Measurements from ENCODE around the gene CYTH4. TPM values are rescaled to one million over a fixed set of nuclear protein-coding genes. Genes with fewer than 3 reads are reported as not detected.
A peak's percentile ranks its signal among the peaks of the same experiment; 100 is the strongest.

Gene CYTH4
- total and polyA plus RNA-seq, 7 experiments from 2014 or later: 49.5 to 227 (median 135) TPM

DNA sequence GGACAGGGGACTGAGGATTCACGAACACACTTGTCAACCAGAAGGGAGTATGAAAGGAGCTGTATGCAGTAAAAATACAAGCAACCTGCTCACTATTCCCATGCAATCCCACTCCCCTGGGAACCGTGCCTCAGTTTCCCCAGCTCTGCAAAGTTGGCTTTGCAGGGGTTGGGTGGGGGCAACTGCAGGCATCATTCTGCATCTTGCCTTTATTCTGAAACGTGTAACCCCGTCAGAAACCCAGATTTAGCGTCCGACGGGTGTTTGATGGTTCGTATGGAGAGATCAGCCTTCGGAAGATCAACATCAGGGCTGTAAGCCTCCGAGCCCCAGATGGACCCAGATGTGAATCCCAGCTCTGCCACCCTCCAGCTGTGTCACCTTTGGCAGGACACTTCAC lies 3.6 kb downstream of the CYTH4 start:
- intact Hi-C loops (cut with micrococcal nuclease): loop anchor here in 1 of 2 donors (2.0 to 10.0 kb wide), 2 partner anchors 43 to 389 kb away; partner anchors contain the start of gene LGALS1
- H3K4me3 Mint-ChIP-seq: peak overlapping the region; percentile 63 to 98 (median 96)
- Histone ChIP-seq H3K9me3 (ENCODE audit: control insufficient read depth in 2 of 3, low read length in 3 of 3) (no peaks in the 10 kb centered on the region), H3K27ac (ENCODE audit: low read depth, low read length) (peak overlapping the region; percentile 61), H3K27me3 (ENCODE audit: control insufficient read depth in 2 of 2, insufficient read depth in 2 of 2, low read length in 2 of 2) (no peaks in the 10 kb centered on the region), H3K4me1 (ENCODE audit: control insufficient read depth in 2 of 2, insufficient read depth in 2 of 2, low read length in 2 of 2) (peaks cover 27 to 35% of the 10 kb centered on the region in 2 donors), H3K4me3 (ENCODE audit: low read length) (no peak overlapping the region), H3K36me3 (ENCODE audit: control insufficient read depth in 2 of 3, insufficient read depth in 3 of 3, low read length in 3 of 3) (peaks cover 8 to 62% (median 10%) of the 10 kb centered on the region in 3 experiments)
- peaks cover 11 to 60% (median 41%) of the 10 kb centered on the region in 5 donors for H3K36me3 Mint-ChIP-seq
- H3K4me1 Mint-ChIP-seq: peaks cover 62 to 84% (median 76%) of the 10 kb centered on the region in 7 donors
- peak overlapping the region in 7 of 9 donors; percentile 54 to 99 (median 95) for H3K27ac Mint-ChIP-seq
- no peaks in the 10 kb centered on the region for H3K27me3 Mint-ChIP-seq
- ATAC-seq (no peak), DNase-seq (no peak)
- ChIA-PET CTCF (interaction anchor here (2.0 to 2.2 kb wide), 2 partner anchors 19 to 30 kb away, joined by 5 to 7 read pairs; no protein-coding TSS in a partner anchor), POLR2A (interaction anchor here (0.6 to 8.6 kb wide), 7 partner anchors 10 to 77 kb away, joined by 3 to 57 read pairs (median 3); no protein-coding TSS in a partner anchor)
- H3K9me3 Mint-ChIP-seq: no peaks in the 10 kb centered on the region

DNA sequence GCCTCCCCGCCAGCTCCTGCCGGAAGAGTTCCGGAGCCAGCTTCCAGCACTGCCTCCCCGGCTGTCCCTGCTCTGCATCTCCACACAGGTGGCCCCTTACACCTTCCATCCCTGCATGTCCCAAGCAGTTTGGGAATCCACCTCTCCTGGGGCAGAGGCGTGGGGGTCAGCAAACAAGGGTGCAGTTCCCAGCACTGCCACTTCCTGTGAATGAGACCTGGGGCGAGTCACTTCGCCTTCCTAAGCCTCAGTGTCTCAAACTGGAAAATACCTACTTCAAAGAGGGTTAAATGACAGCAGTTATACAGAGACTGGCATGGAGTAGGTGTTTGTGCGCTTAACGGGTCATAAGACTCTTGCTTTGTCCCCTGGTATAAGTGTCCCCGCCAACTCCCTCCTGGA lies 5.2 kb downstream of the CYTH4 start:
- peaks cover 16 to 76% (median 20%) of the 10 kb centered on the region in 3 experiments for H3K36me3 ChIP-seq (ENCODE audit: control insufficient read depth in 2 of 3, insufficient read depth in 3 of 3, low read length in 3 of 3)
- peaks cover 18 to 74% (median 54%) of the 10 kb centered on the region in 5 donors for H3K36me3 Mint-ChIP-seq
- ATAC-seq (no peak), DNase-seq (no peak)
- H3K4me1 ChIP-seq (ENCODE audit: control insufficient read depth in 2 of 2, insufficient read depth in 2 of 2, low read length in 2 of 2): peaks cover 19 to 28% of the 10 kb centered on the region in 2 donors
- no peaks in the 10 kb centered on the region for H3K27me3 Mint-ChIP-seq
- intact Hi-C loops (cut with micrococcal nuclease): loop anchor here in 1 of 2 donors (10.0 kb wide), 1 partner anchor 387 kb away; the partner anchor contains the start of gene LGALS1
- peak overlapping the region in 8 of 10 donors; percentile 21 to 98 (median 44) for H3K4me3 Mint-ChIP-seq
- H3K27ac ChIP-seq (ENCODE audit: low read depth, low read length): peak overlapping the region; percentile 61
- H3K4me3 ChIP-seq (ENCODE audit: low read length): no peak overlapping the region
- H3K9me3 Mint-ChIP-seq: peaks cover 0 to 4% (median 0%) of the 10 kb centered on the region in 11 donors
- POLR2A ChIA-PET: interaction anchor here (0.7 to 8.6 kb wide), 4 partner anchors 9 to 23 kb away, joined by 5 to 57 read pairs (median 20); no protein-coding TSS in a partner anchor
- peak overlapping the region in 8 of 9 donors; percentile 60 to 99 (median 86) for H3K27ac Mint-ChIP-seq
- no peaks in the 10 kb centered on the region for H3K27me3 ChIP-seq (ENCODE audit: control insufficient read depth in 2 of 2, insufficient read depth in 2 of 2, low read length in 2 of 2)
- H3K4me1 Mint-ChIP-seq: peaks cover 64 to 84% (median 77%) of the 10 kb centered on the region in 7 donors
- CTCF ChIA-PET: interaction anchor here (0.6 to 0.7 kb wide), 2 partner anchors 144 to 240 kb away, joined by 3 to 7 read pairs; no protein-coding TSS in a partner anchor
- H3K9me3 ChIP-seq (ENCODE audit: control insufficient read depth in 2 of 3, low read length in 3 of 3): no peaks in the 10 kb centered on the region

DNA sequence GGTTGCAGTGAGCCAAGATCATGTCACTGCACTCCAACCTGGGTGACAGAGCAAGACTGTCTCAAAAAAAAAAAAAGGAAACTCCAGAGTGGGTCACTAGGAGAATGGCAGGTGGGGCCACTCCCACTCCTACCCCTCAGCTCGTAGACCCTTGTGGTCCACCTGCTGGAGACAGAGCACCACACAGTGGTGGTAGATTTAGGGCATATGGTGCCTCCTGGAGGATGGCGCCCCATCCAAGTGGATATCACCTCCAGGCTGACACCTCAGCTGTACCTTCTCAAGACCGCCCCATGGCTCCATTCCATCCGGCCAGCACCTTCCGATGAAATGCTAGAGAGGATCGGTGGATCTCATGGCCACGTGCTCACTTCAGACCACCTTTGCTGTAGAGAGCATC lies 6.2 kb downstream of the CYTH4 start:
- Mint-ChIP-seq H3K27ac (peak overlapping the region in 6 of 9 donors; percentile 46 to 83 (median 74)), H3K36me3 (peaks cover 23 to 78% (median 51%) of the 10 kb centered on the region in 5 donors), H3K4me1 (peaks cover 66 to 88% (median 83%) of the 10 kb centered on the region in 7 donors), H3K4me3 (peak overlapping the region in 2 of 10 donors; percentile 21 to 30), H3K9me3 (peaks cover 0 to 4% (median 0%) of the 10 kb centered on the region in 11 donors), H3K27me3 (no peaks in the 10 kb centered on the region)
- intact Hi-C loops (cut with micrococcal nuclease): loop anchor here in 1 of 2 donors (10.0 kb wide), 1 partner anchor 386 kb away; the partner anchor contains the start of gene LGALS1
- Histone ChIP-seq H3K27ac (ENCODE audit: low read depth, low read length) (peak overlapping the region; percentile 31), H3K4me3 (ENCODE audit: low read length) (no peak overlapping the region), H3K4me1 (ENCODE audit: control insufficient read depth in 2 of 2, insufficient read depth in 2 of 2, low read length in 2 of 2) (peaks cover 21 to 28% of the 10 kb centered on the region in 2 donors), H3K9me3 (ENCODE audit: control insufficient read depth in 2 of 3, low read length in 3 of 3) (no peaks in the 10 kb centered on the region), H3K27me3 (ENCODE audit: control insufficient read depth in 2 of 2, insufficient read depth in 2 of 2, low read length in 2 of 2) (no peaks in the 10 kb centered on the region), H3K36me3 (ENCODE audit: control insufficient read depth in 2 of 3, insufficient read depth in 3 of 3, low read length in 3 of 3) (peaks cover 24 to 79% (median 29%) of the 10 kb centered on the region in 3 experiments)
- ChIA-PET CTCF (interaction anchor here (0.7 kb wide), 1 partner anchor 143 kb away, joined by 3 read pairs; no protein-coding TSS in a partner anchor), POLR2A (interaction anchor here (0.7 kb wide), 1 partner anchor 11 kb away, joined by 3 read pairs; no protein-coding TSS in a partner anchor)
- DNase-seq: no peak
- no peak for ATAC-seq

DNA sequence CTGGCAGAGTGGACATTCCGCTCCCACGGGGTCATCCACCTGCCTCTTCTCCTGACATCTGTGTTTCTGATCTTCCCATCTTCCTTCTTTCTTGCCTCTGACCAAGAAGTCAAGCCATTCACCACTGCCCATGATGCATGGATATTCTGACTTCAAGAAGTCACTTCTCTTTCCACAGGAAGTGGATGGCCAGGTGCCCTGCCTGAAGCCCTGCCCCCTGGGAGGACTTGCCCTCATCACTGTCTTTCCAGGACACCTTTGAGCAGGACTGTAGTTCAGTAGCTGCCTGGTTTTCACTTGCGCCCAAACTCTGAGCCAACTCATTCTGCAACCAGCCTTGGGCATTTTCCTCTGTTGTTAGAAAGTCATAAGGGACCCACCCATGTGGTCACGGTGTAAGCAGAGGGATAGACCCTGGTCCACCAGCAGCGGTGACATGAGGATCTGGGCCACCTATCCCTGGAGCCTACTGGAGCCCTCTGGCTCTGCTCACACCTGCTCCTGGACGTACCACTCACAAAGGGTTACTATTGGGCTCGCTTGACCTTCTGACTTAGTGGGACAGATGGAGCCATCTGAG lies 6.9 kb downstream of the CYTH4 start:
- ChIA-PET CTCF (no interaction called here), POLR2A (interaction anchor here (0.7 to 1.6 kb wide), 3 partner anchors 8 to 20 kb away, joined by 3 to 7 read pairs (median 4); no protein-coding TSS in a partner anchor)
- Histone ChIP-seq H3K27me3 (ENCODE audit: control insufficient read depth in 2 of 2, insufficient read depth in 2 of 2, low read length in 2 of 2) (no peaks in the 10 kb centered on the region), H3K4me1 (ENCODE audit: control insufficient read depth in 2 of 2, insufficient read depth in 2 of 2, low read length in 2 of 2) (peaks cover 21 to 28% of the 10 kb centered on the region in 2 donors), H3K9me3 (ENCODE audit: control insufficient read depth in 2 of 3, low read length in 3 of 3) (no peaks in the 10 kb centered on the region), H3K27ac (ENCODE audit: low read depth, low read length) (peak overlapping the region; percentile 31), H3K36me3 (ENCODE audit: control insufficient read depth in 2 of 3, insufficient read depth in 3 of 3, low read length in 3 of 3) (peaks cover 26 to 77% (median 29%) of the 10 kb centered on the region in 3 experiments), H3K4me3 (ENCODE audit: low read length) (no peak overlapping the region)
- Mint-ChIP-seq H3K27ac (peak overlapping the region in 8 of 9 donors; percentile 9 to 86 (median 72)), H3K4me3 (peak overlapping the region in 4 of 10 donors; percentile 9 to 60 (median 44)), H3K4me1 (peaks cover 69 to 90% (median 87%) of the 10 kb centered on the region in 7 donors), H3K27me3 (no peaks in the 10 kb centered on the region), H3K9me3 (peaks cover 0 to 4% (median 0%) of the 10 kb centered on the region in 11 donors), H3K36me3 (peaks cover 23 to 75% (median 51%) of the 10 kb centered on the region in 5 donors)
- intact Hi-C loops (cut with micrococcal nuclease): loop anchor here in 1 of 2 donors (10.0 kb wide), 1 partner anchor 386 kb away; the partner anchor contains the start of gene LGALS1
- no peak for ATAC-seq
- no peak for DNase-seq

DNA sequence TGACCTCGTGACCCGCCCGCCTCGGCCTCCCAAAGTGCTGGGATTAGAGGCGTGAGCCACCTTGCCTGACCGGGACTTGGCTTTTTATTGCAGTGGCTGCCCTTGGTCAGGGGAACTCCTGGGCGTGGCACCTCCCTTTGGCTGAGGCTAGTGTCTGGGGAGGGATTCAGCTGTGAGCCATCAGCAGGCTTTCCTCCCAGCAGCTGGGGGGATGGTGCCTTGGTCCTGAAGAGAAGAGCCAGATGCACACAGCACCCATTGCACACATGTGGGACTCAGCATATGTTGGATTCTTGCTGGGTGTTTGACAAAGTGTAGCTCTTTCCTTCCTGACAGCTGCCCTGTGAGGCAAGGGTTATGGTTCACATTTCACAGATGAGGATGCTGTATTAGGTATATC lies 8.4 kb downstream of the CYTH4 start:
- ChIA-PET POLR2A (interaction anchor here (0.9 to 1.6 kb wide), 4 partner anchors 7 to 24 kb away, joined by 3 to 5 read pairs (median 4); no protein-coding TSS in a partner anchor), CTCF (no interaction called here)
- Histone ChIP-seq H3K27ac (ENCODE audit: low read depth, low read length) (no peak overlapping the region), H3K4me1 (ENCODE audit: control insufficient read depth in 2 of 2, insufficient read depth in 2 of 2, low read length in 2 of 2) (peaks cover 16 to 36% of the 10 kb centered on the region in 2 donors), H3K4me3 (ENCODE audit: low read length) (no peak overlapping the region), H3K36me3 (ENCODE audit: control insufficient read depth in 2 of 3, insufficient read depth in 3 of 3, low read length in 3 of 3) (peaks cover 25 to 91% (median 29%) of the 10 kb centered on the region in 3 experiments), H3K27me3 (ENCODE audit: control insufficient read depth in 2 of 2, insufficient read depth in 2 of 2, low read length in 2 of 2) (no peaks in the 10 kb centered on the region), H3K9me3 (ENCODE audit: control insufficient read depth in 2 of 3, low read length in 3 of 3) (no peaks in the 10 kb centered on the region)
- Mint-ChIP-seq H3K4me3 (no peak overlapping the region), H3K36me3 (peaks cover 23 to 75% (median 51%) of the 10 kb centered on the region in 5 donors), H3K9me3 (peaks cover 0 to 4% (median 0%) of the 10 kb centered on the region in 11 donors), H3K27me3 (no peaks in the 10 kb centered on the region), H3K4me1 (peaks cover 67 to 95% (median 89%) of the 10 kb centered on the region in 7 donors), H3K27ac (peak overlapping the region in 6 of 9 donors; percentile 41 to 76 (median 70))
- no peak for ATAC-seq
- DNase-seq: no peak
- intact Hi-C loops (cut with micrococcal nuclease): no loop called here

DNA sequence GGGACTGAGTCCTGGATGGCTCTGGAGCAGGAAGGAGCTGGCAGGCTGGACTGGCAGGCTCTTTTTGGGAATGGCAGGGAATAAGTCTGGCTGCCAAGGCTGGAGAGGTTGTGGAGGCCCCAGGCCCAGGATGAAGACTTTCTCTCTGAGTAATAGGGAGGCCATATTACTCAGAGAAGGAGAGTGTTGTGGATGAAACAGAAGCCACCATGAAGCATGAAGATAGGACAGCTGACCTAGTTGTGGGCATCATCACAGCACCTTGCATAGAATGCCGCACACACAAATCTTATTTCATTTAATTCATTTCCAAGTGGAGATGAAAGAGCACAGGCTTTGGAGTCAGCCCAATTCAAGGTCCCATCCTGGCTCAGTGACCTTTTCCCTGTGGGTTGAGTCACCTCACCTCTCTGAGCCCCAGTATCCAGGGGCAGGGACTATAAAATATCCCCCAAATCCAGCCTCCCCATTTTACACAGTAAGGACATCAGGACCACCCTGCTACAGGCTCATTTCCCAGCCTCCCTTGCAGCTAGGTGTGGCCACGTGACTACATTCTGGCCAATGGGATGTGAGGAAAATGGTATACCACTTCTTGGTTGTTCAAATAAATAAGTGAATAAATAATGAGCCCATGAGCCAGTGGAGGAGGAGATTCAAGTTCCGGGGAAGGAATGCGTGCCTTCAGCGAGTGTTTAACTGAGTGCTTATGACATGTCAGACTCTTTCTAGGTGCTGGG lies 9.4 kb downstream of the CYTH4 start:
- DNase-seq: no peak
- Histone ChIP-seq H3K36me3 (ENCODE audit: control insufficient read depth in 2 of 3, insufficient read depth in 3 of 3, low read length in 3 of 3) (peaks cover 21 to 91% (median 32%) of the 10 kb centered on the region in 3 experiments), H3K27me3 (ENCODE audit: control insufficient read depth in 2 of 2, insufficient read depth in 2 of 2, low read length in 2 of 2) (no peaks in the 10 kb centered on the region), H3K4me3 (ENCODE audit: low read length) (no peak overlapping the region), H3K4me1 (ENCODE audit: control insufficient read depth in 2 of 2, insufficient read depth in 2 of 2, low read length in 2 of 2) (peaks cover 13 to 28% of the 10 kb centered on the region in 2 donors), H3K27ac (ENCODE audit: low read depth, low read length) (no peak overlapping the region), H3K9me3 (ENCODE audit: control insufficient read depth in 2 of 3, low read length in 3 of 3) (no peaks in the 10 kb centered on the region)
- Mint-ChIP-seq H3K4me3 (no peak overlapping the region), H3K36me3 (peaks cover 19 to 71% (median 52%) of the 10 kb centered on the region in 5 donors), H3K9me3 (peaks cover 0 to 4% (median 0%) of the 10 kb centered on the region in 11 donors), H3K27ac (peak overlapping the region in 8 of 9 donors; percentile 28 to 74 (median 68)), H3K27me3 (no peaks in the 10 kb centered on the region), H3K4me1 (peaks cover 57 to 86% (median 82%) of the 10 kb centered on the region in 7 donors)
- POLR2A ChIA-PET: interaction anchor here (0.9 to 1.6 kb wide), 3 partner anchors 8 to 23 kb away, joined by 3 to 5 read pairs (median 4); no protein-coding TSS in a partner anchor
- ATAC-seq: no peak
- intact Hi-C loops (cut with micrococcal nuclease): no loop called here
- CTCF ChIA-PET: no interaction called here

Data from naive thymus-derived CD4-positive, alpha-beta T cell (primary cell).